ENCODE data around the gene INF2.

GRCh38 chr14:104703269-104703668 lies 13.9 kb downstream of the INF2 start:
- TF ChIP-seq POLR2A (IDR thresholded peaks at IDR 0.05) (no peak), CTCF (IDR thresholded peaks at IDR 0.05) (no peak)

Data from prostate gland (tissue), 2 donors.